Mesendoderm (in vitro differentiated cells): Measurements from ENCODE around the gene GPSM1.

Experiments
- DNase-seq: peaks from one replicate; pipeline ENCODE4 v3.0.0; 2013
- H2AK5ac ChIP-seq: 2 replicates; pipeline ENCODE4 v1.6.1; 2013; ENCODE audit warnings: low read length, inconsistent platforms
- H2BK120ac ChIP-seq: 2 replicates; pipeline ENCODE4 v1.6.1; 2013; ENCODE audit warnings: low read depth, mild to moderate bottlenecking, low read length, moderate library complexity, mixed read lengths
- H2BK15ac ChIP-seq: replicated peaks from 2 replicates; pipeline ENCODE4 v1.6.1; 2013; ENCODE audit warnings: low read depth, mild to moderate bottlenecking, moderate library complexity
- H2BK5ac ChIP-seq: 2 replicates; pipeline ENCODE4 v1.6.1; 2013; ENCODE audit warnings: low read length, inconsistent platforms
- H3K18ac ChIP-seq: 2 replicates; pipeline ENCODE4 v1.6.1; 2013; ENCODE audit warnings: mild to moderate bottlenecking, low read length, mixed read lengths
- H3K23ac ChIP-seq: one replicate; pipeline ENCODE4 v1.6.1; 2013; ENCODE audit warnings: low read length
- H3K27ac ChIP-seq: 2 replicates; pipeline ENCODE4 v1.5.1; 2013; ENCODE audit warnings: low read depth, mild to moderate bottlenecking, inconsistent platforms, low read length, moderate library complexity
- H3K27me3 ChIP-seq: 2 replicates; pipeline ENCODE4 v1.6.1; 2013; ENCODE audit warnings: low read length, control low read depth, mild to moderate bottlenecking, inconsistent platforms; ENCODE audit not compliant: insufficient read depth, poor library complexity
- H3K36me3 ChIP-seq: 2 replicates; pipeline ENCODE4 v1.6.1; 2013; ENCODE audit warnings: low read length, inconsistent platforms; ENCODE audit not compliant: control insufficient read depth, insufficient read depth
- H3K4ac ChIP-seq: one replicate; pipeline ENCODE4 v1.6.1; 2013; ENCODE audit warnings: low read depth, mild to moderate bottlenecking, low read length, moderate library complexity
- H3K4me1 ChIP-seq: 2 replicates; pipeline ENCODE4 v1.6.1; 2013; ENCODE audit warnings: low read depth, low read length, inconsistent platforms; ENCODE audit not compliant: control insufficient read depth
- H3K4me2 ChIP-seq: 2 replicates; pipeline ENCODE4 v1.6.1; 2013; ENCODE audit warnings: low read length
- H3K4me3 ChIP-seq: 2 replicates; pipeline ENCODE4 v1.5.1; 2013; ENCODE audit warnings: mild to moderate bottlenecking, low read length
- H3K56ac ChIP-seq: one replicate; pipeline ENCODE4 v1.6.1; 2013; ENCODE audit warnings: low read length
- H3K79me1 ChIP-seq: 2 replicates; pipeline ENCODE4 v1.6.1; 2013; ENCODE audit warnings: low read length, inconsistent platforms
- H3K79me2 ChIP-seq: 2 replicates; pipeline ENCODE4 v1.6.1; 2013; ENCODE audit warnings: mild to moderate bottlenecking, low read length; ENCODE audit not compliant: control insufficient read depth, insufficient read depth
- H3K9ac ChIP-seq: 2 replicates; pipeline ENCODE4 v1.6.1; 2013; ENCODE audit warnings: low read length, inconsistent platforms
- H4K5ac ChIP-seq: one replicate; pipeline ENCODE4 v1.6.1; 2013; ENCODE audit warnings: low read length
- H4K8ac ChIP-seq: one replicate; pipeline ENCODE4 v1.6.1; 2013; ENCODE audit warnings: low read depth, mild to moderate bottlenecking, control low read depth, low read length, moderate library complexity
- WGBS: extraction: QIAGEN DNeasy Blood & Tissue Kit; methylation state at CpG from one replicate; pipeline ENCODE4 v1.1.7; 2013; ENCODE audit warnings: low lambda C conversion rate, missing lambda C conversion rate; ENCODE audit not compliant: insufficient coverage; ENCODE audit errors: extremely low coverage; 5-methylcytosine and 5-hydroxymethylcytosine counted together

Gene GPSM1

GRCh38 chr9:136378170-136379002, 51.0 kb downstream of the GPSM1 start:
- no peak overlapping the region for H2BK5ac ChIP-seq
- H3K79me2 ChIP-seq, result no peaks in the 10 kb centered on the region
- H3K56ac ChIP-seq, result no peak overlapping the region
- no CpG with 5 or more reads among the region's 28 CpGs for WGBS
- H2AK5ac ChIP-seq, result no peak overlapping the region
- no peak overlapping the region for H4K5ac ChIP-seq
- H3K23ac ChIP-seq, result no peak overlapping the region
- H3K4me1 ChIP-seq, result no peaks in the 10 kb centered on the region
- H2BK120ac ChIP-seq, result no peak overlapping the region
- H3K4me2 ChIP-seq, result no peak overlapping the region
- no peak overlapping the region for H3K27ac ChIP-seq
- H3K27me3 ChIP-seq, result no peaks in the 10 kb centered on the region
- no peak overlapping the region for H3K4me3 ChIP-seq
- H3K9ac ChIP-seq, result no peak overlapping the region
- H3K79me1 ChIP-seq, result no peaks in the 10 kb centered on the region
- no peak overlapping the region for H3K18ac ChIP-seq
- H4K8ac ChIP-seq, result no peak overlapping the region
- H3K36me3 ChIP-seq, result peaks cover 5% of the 10 kb centered on the region
- no peak for DNase-seq
- H3K4ac ChIP-seq, result no peak overlapping the region
- no peak overlapping the region for H2BK15ac ChIP-seq

GRCh38 chr9:136379003-136379287, 51.6 kb downstream of the GPSM1 start:
- Histone ChIP-seq H3K27me3 (no peaks in the 10 kb centered on the region), H3K4ac (no peak overlapping the region), H4K8ac (no peak overlapping the region), H3K23ac (no peak overlapping the region), H2AK5ac (no peak overlapping the region), H2BK120ac (no peak overlapping the region), H2BK5ac (no peak overlapping the region), H3K27ac (no peak overlapping the region), H3K79me1 (no peaks in the 10 kb centered on the region), H3K4me2 (no peak overlapping the region), H2BK15ac (no peak overlapping the region), H3K4me3 (no peak overlapping the region), H3K79me2 (no peaks in the 10 kb centered on the region), H3K18ac (no peak overlapping the region), H3K4me1 (no peaks in the 10 kb centered on the region), H3K36me3 (peaks cover 5% of the 10 kb centered on the region), H3K56ac (no peak overlapping the region), H3K9ac (no peak overlapping the region), H4K5ac (no peak overlapping the region)
- no peak for DNase-seq
- WGBS, result no CpG with 5 or more reads among the region's 18 CpGs

- Histone ChIP-seq H2BK15ac (no peak overlapping the region), H3K79me2 (no peaks in the 10 kb centered on the region), H3K56ac (no peak overlapping the region), H3K4ac (no peak overlapping the region), H3K23ac (no peak overlapping the region), H4K8ac (no peak overlapping the region), H3K18ac (no peak overlapping the region), H3K4me3 (no peak overlapping the region), H3K9ac (no peak overlapping the region), H3K27ac (no peak overlapping the region), H2BK120ac (no peak overlapping the region), H2AK5ac (no peak overlapping the region), H2BK5ac (no peak overlapping the region), H4K5ac (no peak overlapping the region), H3K27me3 (no peaks in the 10 kb centered on the region), H3K4me1 (no peaks in the 10 kb centered on the region), H3K4me2 (no peak overlapping the region), H3K36me3 (peaks cover 7% of the 10 kb centered on the region), H3K79me1 (no peaks in the 10 kb centered on the region)
- no CpG with 5 or more reads among the region's 11 CpGs for WGBS
- no peak for DNase-seq
Measured at GRCh38 chr9:136379401-136379800, 52.1 kb downstream of the GPSM1 start.

- Histone ChIP-seq H3K4ac (no peak overlapping the region), H2BK120ac (no peak overlapping the region), H3K27me3 (no peaks in the 10 kb centered on the region), H3K79me2 (no peaks in the 10 kb centered on the region), H3K79me1 (no peaks in the 10 kb centered on the region), H3K4me1 (no peaks in the 10 kb centered on the region), H3K36me3 (peaks cover 7% of the 10 kb centered on the region), H3K23ac (no peak overlapping the region), H2BK5ac (no peak overlapping the region), H2BK15ac (no peak overlapping the region), H4K8ac (no peak overlapping the region), H3K4me3 (no peak overlapping the region), H3K9ac (no peak overlapping the region), H3K56ac (no peak overlapping the region), H3K18ac (no peak overlapping the region), H3K4me2 (no peak overlapping the region), H2AK5ac (no peak overlapping the region), H4K5ac (no peak overlapping the region), H3K27ac (no peak overlapping the region)
- DNase-seq, result no peak
- no CpG with 5 or more reads among the region's 11 CpGs for WGBS
Measured at GRCh38 chr9:136379891-136380290, 52.6 kb downstream of the GPSM1 start.

GRCh38 chr9:136380381-136380780, 53.0 kb downstream of the GPSM1 start:
- Histone ChIP-seq H3K9ac (no peak overlapping the region), H3K4me1 (no peaks in the 10 kb centered on the region), H3K23ac (no peak overlapping the region), H3K56ac (no peak overlapping the region), H3K4ac (no peak overlapping the region), H2BK15ac (no peak overlapping the region), H3K18ac (no peak overlapping the region), H2AK5ac (no peak overlapping the region), H2BK120ac (no peak overlapping the region), H3K79me1 (no peaks in the 10 kb centered on the region), H4K8ac (no peak overlapping the region), H3K79me2 (no peaks in the 10 kb centered on the region), H3K27me3 (no peaks in the 10 kb centered on the region), H4K5ac (no peak overlapping the region), H3K4me3 (no peak overlapping the region), H2BK5ac (no peak overlapping the region), H3K36me3 (peaks cover 7% of the 10 kb centered on the region), H3K27ac (no peak overlapping the region), H3K4me2 (no peak overlapping the region)
- no CpG with 5 or more reads among the region's 17 CpGs for WGBS
- no peak for DNase-seq

GRCh38 chr9:136381311-136381710, 54.0 kb downstream of the GPSM1 start:
- WGBS, result no CpG with 5 or more reads among the region's 9 CpGs
- H3K36me3 ChIP-seq, result peaks cover 7% of the 10 kb centered on the region
- H3K4ac ChIP-seq, result no peak overlapping the region

More at GRCh38 chr9:136381311-136381710, 54.0 kb downstream of the GPSM1 start:
- H4K8ac ChIP-seq, result no peak overlapping the region
- H2BK5ac ChIP-seq, result no peak overlapping the region
- no peak overlapping the region for H3K56ac ChIP-seq
- H3K9ac ChIP-seq, result no peak overlapping the region
- no peak overlapping the region for H2BK15ac ChIP-seq
- H3K4me1 ChIP-seq, result no peaks in the 10 kb centered on the region
- no peaks in the 10 kb centered on the region for H3K27me3 ChIP-seq
- no peaks in the 10 kb centered on the region for H3K79me1 ChIP-seq
- no peak overlapping the region for H3K4me2 ChIP-seq
- H3K79me2 ChIP-seq, result no peaks in the 10 kb centered on the region
- H3K27ac ChIP-seq, result no peak overlapping the region
- no peak overlapping the region for H3K4me3 ChIP-seq
- no peak overlapping the region for H2BK120ac ChIP-seq
- H3K23ac ChIP-seq, result no peak overlapping the region
- no peak overlapping the region for H3K18ac ChIP-seq
- no peak for DNase-seq
- H2AK5ac ChIP-seq, result no peak overlapping the region
- no peak overlapping the region for H4K5ac ChIP-seq
